ENCODE data around the gene MGAT2.

The MGAT2 gene

GRCh38 chr14:49620182-49621113, at the start of gene MGAT2, which contains the start of gene RPL36AL:
MGAT2 (plus strand) TSS chr14:49620799; CDS start chr14:49621269, 470 bp downstream.
RPL36AL (minus strand) TSS chr14:49620626; CDS start chr14:49619104, 1,522 bp downstream.
- TF ChIP-seq POLR2AphosphoS5 (IDR thresholded peaks at IDR 0.05; ENCODE audit: borderline replicate concordance, low read depth, low read length) (peak; percentile 98), FOXP2 (optimal IDR thresholded peaks at IDR 0.05; ENCODE audit: control extremely low read depth, extremely low read length, insufficient read depth) (no peak)

GRCh38 chr14:49574038-49574437, 46.6 kb upstream of the MGAT2 start:
- H3K36me3 ChIP-seq (ENCODE audit: insufficient read depth, low read length): peaks cover 48% of the 10 kb centered on the region
- H3K9ac ChIP-seq (ENCODE audit: insufficient read length): no peak overlapping the region
- H3K27ac ChIP-seq: peak overlapping the region; percentile 35; the same call in 1 of the 2 replicates

More at GRCh38 chr14:49620182-49621113, at the start of gene MGAT2, which contains the start of gene RPL36AL:
- Histone ChIP-seq H3K9me3 (ENCODE audit: low read depth, low read length) (no peaks in the 10 kb centered on the region), H3K27ac (peak within 1 kb of the TSS; percentile 89), H3K36me3 (ENCODE audit: insufficient read depth, low read length) (peaks cover 31% of the 10 kb centered on the region), H3K9ac (ENCODE audit: insufficient read length) (peak within 1 kb of the TSS; percentile 93), H3K4me3 (peak within 1 kb of the TSS; percentile 92)
- peak; percentile 85 for DNase-seq (ENCODE audit: low read depth, low spot score)

GRCh38 chr14:49578141-49578540, 42.5 kb upstream of the MGAT2 start:
- H3K9ac ChIP-seq (ENCODE audit: insufficient read length): no peak overlapping the region
- TF ChIP-seq FOXP2 (optimal IDR thresholded peaks at IDR 0.05; ENCODE audit: control extremely low read depth, extremely low read length, insufficient read depth) (no peak), EZH2 (IDR thresholded peaks at IDR 0.05) (no peak), POLR2AphosphoS5 (IDR thresholded peaks at IDR 0.05; ENCODE audit: borderline replicate concordance, low read depth, low read length) (no peak)
- H3K4me3 ChIP-seq: no peak overlapping the region
- no peak for DNase-seq (ENCODE audit: low read depth, low spot score)
- peaks cover 76% of the 10 kb centered on the region for H3K36me3 ChIP-seq (ENCODE audit: insufficient read depth, low read length)
- no peaks in the 10 kb centered on the region for H3K9me3 ChIP-seq (ENCODE audit: low read depth, low read length)
- 0 out of 2 replicates have a peak overlapping the region, but pooled peaks have one; percentile 5 for H3K27ac ChIP-seq

More at GRCh38 chr14:49574038-49574437, 46.6 kb upstream of the MGAT2 start:
- TF ChIP-seq FOXP2 (optimal IDR thresholded peaks at IDR 0.05; ENCODE audit: control extremely low read depth, extremely low read length, insufficient read depth): no peak
- no peak for TF ChIP-seq POLR2AphosphoS5 (IDR thresholded peaks at IDR 0.05; ENCODE audit: borderline replicate concordance, low read depth, low read length)
- no peak for TF ChIP-seq EZH2 (IDR thresholded peaks at IDR 0.05)
- Histone ChIP-seq H3K4me3 (no peak overlapping the region), H3K9me3 (ENCODE audit: low read depth, low read length) (no peaks in the 10 kb centered on the region)
- DNase-seq (ENCODE audit: low read depth, low spot score): no peak

- peaks cover 82% of the 10 kb centered on the region for H3K36me3 ChIP-seq (ENCODE audit: insufficient read depth, low read length)
- DNase-seq (ENCODE audit: low read depth, low spot score): no peak
- H3K9ac ChIP-seq (ENCODE audit: insufficient read length): no peak overlapping the region
- H3K27ac ChIP-seq: peak overlapping the region; percentile 54
- no peak overlapping the region for H3K4me3 ChIP-seq
- TF ChIP-seq POLR2AphosphoS5 (IDR thresholded peaks at IDR 0.05; ENCODE audit: borderline replicate concordance, low read depth, low read length) (no peak), EZH2 (IDR thresholded peaks at IDR 0.05) (no peak), FOXP2 (optimal IDR thresholded peaks at IDR 0.05; ENCODE audit: control extremely low read depth, extremely low read length, insufficient read depth) (no peak)
- H3K9me3 ChIP-seq (ENCODE audit: low read depth, low read length): no peaks in the 10 kb centered on the region
Observed at GRCh38 chr14:49579841-49580240, 40.8 kb upstream of the MGAT2 start.

- Histone ChIP-seq H3K27ac (peak overlapping the region; percentile 12; the same call in 1 of the 2 replicates), H3K9me3 (ENCODE audit: low read depth, low read length) (no peaks in the 10 kb centered on the region), H3K36me3 (ENCODE audit: insufficient read depth, low read length) (peaks cover 78% of the 10 kb centered on the region), H3K4me3 (no peak overlapping the region), H3K9ac (ENCODE audit: insufficient read length) (no peak overlapping the region)
- TF ChIP-seq EZH2 (IDR thresholded peaks at IDR 0.05) (no peak), POLR2AphosphoS5 (IDR thresholded peaks at IDR 0.05; ENCODE audit: borderline replicate concordance, low read depth, low read length) (peak; percentile 49; the same call in 1 of the 2 replicates), FOXP2 (optimal IDR thresholded peaks at IDR 0.05; ENCODE audit: control extremely low read depth, extremely low read length, insufficient read depth) (no peak)
- no peak for DNase-seq (ENCODE audit: low read depth, low spot score)
Observed at GRCh38 chr14:49581209-49582112, 39.1 kb upstream of the MGAT2 start.

GRCh38 chr14:49582113-49582977, 38.3 kb upstream of the MGAT2 start:
- Histone ChIP-seq H3K9me3 (ENCODE audit: low read depth, low read length) (no peaks in the 10 kb centered on the region), H3K27ac (peak overlapping the region; percentile 12; the same call in 1 of the 2 replicates), H3K4me3 (no peak overlapping the region), H3K36me3 (ENCODE audit: insufficient read depth, low read length) (peaks cover 69% of the 10 kb centered on the region), H3K9ac (ENCODE audit: insufficient read length) (peak overlapping the region; percentile 12)
- peak; percentile 44; the same call in 1 of the 2 replicates for TF ChIP-seq POLR2AphosphoS5 (IDR thresholded peaks at IDR 0.05; ENCODE audit: borderline replicate concordance, low read depth, low read length)
- no peak for TF ChIP-seq FOXP2 (optimal IDR thresholded peaks at IDR 0.05; ENCODE audit: control extremely low read depth, extremely low read length, insufficient read depth)
- no peak for DNase-seq (ENCODE audit: low read depth, low spot score)

GRCh38 chr14:49583629-49584028, 37.0 kb upstream of the MGAT2 start:
- peak overlapping the region; percentile 98 for H3K4me3 ChIP-seq
- DNase-seq (ENCODE audit: low read depth, low spot score): no peak
- peak overlapping the region; percentile 99 for H3K9ac ChIP-seq (ENCODE audit: insufficient read length)

More at GRCh38 chr14:49583629-49584028, 37.0 kb upstream of the MGAT2 start:
- Histone ChIP-seq H3K27ac (peak overlapping the region; percentile 73), H3K9me3 (ENCODE audit: low read depth, low read length) (no peaks in the 10 kb centered on the region), H3K36me3 (ENCODE audit: insufficient read depth, low read length) (peaks cover 58% of the 10 kb centered on the region)
- TF ChIP-seq EZH2 (IDR thresholded peaks at IDR 0.05) (no peak), FOXP2 (optimal IDR thresholded peaks at IDR 0.05; ENCODE audit: control extremely low read depth, extremely low read length, insufficient read depth) (no peak), POLR2AphosphoS5 (IDR thresholded peaks at IDR 0.05; ENCODE audit: borderline replicate concordance, low read depth, low read length) (no peak)
